Stimulated activated memory B cell treated with anti-CD40 and anti-IgM and Interleukin-4, amounts not matched to agents 10 μg/mL and 1 μg/mL and 100 μg/mL, for 72 hours (primary cell): ENCODE measurements around the gene TNFRSF25.

ENCODE experiments used
- ATAC-seq: fragments of 150-1000 bp; cut with Tn5 transposase; 2 replicates; pipeline ENCODE4 v1.10.0; 2021
- H3K27ac Mint-ChIP-seq: one replicate; pipeline ENCODE4 v1.8.0; 2022; ENCODE audit warnings: mild to moderate bottlenecking, mixed read lengths
- H3K27me3 Mint-ChIP-seq: one replicate; pipeline ENCODE4 v1.8.0; 2022; ENCODE audit warnings: mixed read lengths
- H3K36me3 Mint-ChIP-seq: one replicate; pipeline ENCODE4 v1.8.0; 2022; ENCODE audit warnings: mixed read lengths
- H3K4me1 Mint-ChIP-seq: one replicate; pipeline ENCODE4 v1.8.0; 2022; ENCODE audit warnings: mixed read lengths
- H3K4me3 Mint-ChIP-seq: one replicate; pipeline ENCODE4 v1.8.0; 2022; ENCODE audit warnings: mild to moderate bottlenecking, moderate library complexity, mixed read lengths
- H3K9me3 Mint-ChIP-seq: one replicate; pipeline ENCODE4 v1.8.0; 2022; ENCODE audit warnings: mixed read lengths

Gene TNFRSF25

DNA sequence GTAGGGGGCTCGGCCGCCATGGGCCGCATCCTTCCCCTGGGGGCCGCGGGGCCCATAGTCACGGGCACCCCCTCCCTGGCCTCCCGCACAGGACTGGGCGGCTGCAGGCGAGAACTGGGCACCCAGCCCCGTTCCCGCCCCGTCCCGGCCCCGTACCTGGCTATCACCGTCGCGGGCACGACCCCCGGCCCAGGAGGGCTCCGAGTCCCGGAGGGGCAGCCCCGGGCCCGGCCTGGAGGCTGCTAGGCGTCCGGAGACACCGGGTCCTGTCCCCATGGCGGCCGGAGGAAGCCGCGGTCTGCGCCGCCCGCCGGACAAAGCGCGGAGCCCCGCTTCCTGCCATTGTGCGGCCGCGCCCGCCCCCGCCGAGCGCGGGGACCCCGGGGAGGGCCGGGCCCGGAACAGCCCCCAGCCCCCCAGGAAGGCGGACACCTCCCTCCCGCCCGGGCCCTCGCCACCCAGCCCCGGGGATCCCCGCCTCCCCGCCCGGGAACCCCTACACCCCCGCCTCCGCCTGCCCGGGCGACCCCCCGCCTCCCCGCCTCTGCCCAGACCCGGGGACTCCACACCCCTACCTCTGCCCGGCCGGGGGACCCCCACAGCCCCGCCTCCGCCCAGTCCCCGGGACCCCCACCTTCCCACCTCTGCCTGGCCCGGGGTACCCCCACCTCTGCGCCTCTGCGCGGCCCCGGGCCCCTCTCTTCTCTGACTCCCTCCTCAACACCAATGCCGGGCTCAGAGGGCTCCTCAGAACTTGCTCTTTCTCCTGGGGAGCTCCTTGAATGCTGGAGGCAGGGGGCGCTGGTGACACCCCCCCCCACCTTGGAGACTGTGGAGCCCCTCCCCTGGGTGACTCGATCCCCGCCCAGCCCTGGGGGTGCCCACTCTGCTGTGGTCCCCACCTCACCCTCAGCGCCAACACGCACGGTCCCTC, 19.5 kb upstream of the TNFRSF25 start:
- H3K4me1 Mint-ChIP-seq = peaks cover 21% of the 10 kb centered on the region
- no peaks in the 10 kb centered on the region for H3K36me3 Mint-ChIP-seq
- peak overlapping the region; percentile 56 for H3K4me3 Mint-ChIP-seq
- peak overlapping the region; percentile 17 for H3K27ac Mint-ChIP-seq
- peaks cover 64% of the 10 kb centered on the region for H3K27me3 Mint-ChIP-seq
- ATAC-seq = peak; percentile 62
- H3K9me3 Mint-ChIP-seq = no peaks in the 10 kb centered on the region

DNA sequence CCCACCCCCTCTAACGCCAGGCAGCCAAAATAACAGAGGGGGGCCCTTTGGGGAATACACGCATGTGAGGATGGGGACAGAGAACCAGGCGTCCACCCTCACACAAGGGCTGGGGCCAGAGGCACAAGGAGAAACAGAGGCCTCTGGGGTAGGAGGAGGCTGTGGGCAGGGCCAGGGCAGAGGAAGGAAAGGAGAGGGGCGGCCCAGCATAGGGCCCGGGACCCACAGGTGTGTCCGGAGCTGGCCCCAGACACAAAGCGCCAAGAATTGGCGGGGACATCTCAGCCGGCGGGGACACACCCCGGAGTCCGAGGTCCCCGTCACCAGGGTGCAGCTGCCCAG, 18.8 kb upstream of the TNFRSF25 start:
- peaks cover 64% of the 10 kb centered on the region for H3K27me3 Mint-ChIP-seq

DNA sequence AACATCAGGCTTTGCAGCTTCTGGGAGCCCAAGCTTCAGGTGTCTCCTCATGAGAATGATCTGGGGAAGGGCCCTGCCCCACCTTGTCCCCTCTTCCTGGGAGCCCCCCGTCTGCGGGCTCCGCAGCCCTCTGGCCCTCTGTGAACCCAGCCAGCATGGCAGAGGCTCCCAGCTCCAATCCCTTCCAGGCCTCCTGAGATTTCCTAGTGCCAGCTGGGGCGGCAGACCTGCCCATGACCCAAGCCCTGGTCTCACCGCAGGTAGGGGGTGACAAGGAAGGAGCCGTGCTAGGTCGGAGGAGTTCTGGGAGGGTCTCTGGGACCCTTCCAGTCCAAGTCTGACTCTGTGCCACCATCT, 17.8 kb upstream of the TNFRSF25 start:
- H3K4me3 Mint-ChIP-seq = no peak overlapping the region

More for the DNA sequence above, 18.8 kb upstream of the TNFRSF25 start:
- no peak for ATAC-seq
- Mint-ChIP-seq H3K4me3 (no peak overlapping the region), H3K27ac (no peak overlapping the region), H3K36me3 (no peaks in the 10 kb centered on the region), H3K4me1 (peaks cover 16% of the 10 kb centered on the region), H3K9me3 (no peaks in the 10 kb centered on the region)

DNA sequence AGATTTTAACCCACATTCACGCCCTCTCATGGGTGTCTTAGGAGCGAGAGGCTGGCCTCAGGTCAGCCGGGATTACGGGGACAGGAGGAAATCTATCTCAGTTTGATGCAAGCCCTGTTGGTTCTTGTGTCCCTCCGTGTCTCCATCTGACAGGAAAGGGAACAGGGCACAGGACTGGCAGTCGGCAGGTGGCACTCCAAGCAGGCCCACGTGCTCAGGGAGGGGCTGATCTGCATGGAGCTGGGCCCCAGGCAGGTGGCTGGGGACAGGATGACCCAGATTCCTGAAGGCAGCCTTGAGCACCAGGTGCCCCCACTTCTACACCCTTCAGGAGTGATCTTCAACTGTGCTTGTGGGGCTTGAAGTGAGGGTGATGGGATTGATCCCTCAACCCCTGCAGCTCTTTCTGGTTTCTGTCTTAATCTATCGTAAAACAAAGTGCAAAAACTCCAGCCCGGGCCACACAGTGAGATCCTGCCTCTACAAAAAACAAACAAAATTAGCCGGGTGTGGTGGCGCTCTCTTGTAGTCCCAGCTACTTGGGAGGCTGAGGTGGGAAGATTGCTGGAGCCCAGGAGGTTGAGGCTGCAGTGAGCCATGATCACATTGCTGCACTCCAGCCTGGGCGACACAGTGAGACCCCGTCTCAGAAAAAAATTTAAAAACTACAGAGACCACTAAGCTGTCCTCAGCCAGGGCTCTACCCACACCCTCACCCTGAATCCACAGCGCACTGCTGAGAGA, 17.2 kb upstream of the TNFRSF25 start:
- H3K27ac Mint-ChIP-seq = no peak overlapping the region
- peaks cover 13% of the 10 kb centered on the region for H3K4me1 Mint-ChIP-seq
- no peaks in the 10 kb centered on the region for H3K36me3 Mint-ChIP-seq
- H3K4me3 Mint-ChIP-seq = no peak overlapping the region
- ATAC-seq = no peak
- no peaks in the 10 kb centered on the region for H3K9me3 Mint-ChIP-seq
- H3K27me3 Mint-ChIP-seq = peaks cover 64% of the 10 kb centered on the region

More for the DNA sequence above, 17.8 kb upstream of the TNFRSF25 start:
- Mint-ChIP-seq H3K27me3 (peaks cover 64% of the 10 kb centered on the region), H3K4me1 (peaks cover 13% of the 10 kb centered on the region), H3K36me3 (no peaks in the 10 kb centered on the region), H3K9me3 (no peaks in the 10 kb centered on the region), H3K27ac (no peak overlapping the region)
- ATAC-seq = no peak

DNA sequence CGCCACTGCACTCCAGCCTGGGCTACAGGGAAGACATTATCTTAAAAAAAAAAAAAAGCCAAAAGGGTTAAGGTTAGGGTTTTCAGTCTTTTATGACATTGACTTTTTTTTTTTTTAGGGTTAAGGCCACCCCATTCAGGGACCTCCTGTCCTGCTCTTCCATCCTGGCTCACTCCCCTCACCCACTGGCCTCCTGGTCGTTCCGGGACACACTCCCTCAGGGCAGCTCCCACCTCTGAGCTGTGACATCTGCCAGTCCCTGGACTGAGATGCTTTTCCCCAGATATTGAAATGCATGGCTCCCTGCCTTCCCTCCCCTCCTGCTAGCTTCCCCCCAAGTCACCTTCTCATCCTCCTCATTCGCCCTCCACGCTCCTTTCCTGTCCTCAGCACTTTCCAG, 15.8 kb upstream of the TNFRSF25 start:
- Mint-ChIP-seq H3K4me3 (no peak overlapping the region), H3K27me3 (peaks cover 55% of the 10 kb centered on the region), H3K27ac (no peak overlapping the region), H3K36me3 (no peaks in the 10 kb centered on the region), H3K4me1 (peaks cover 13% of the 10 kb centered on the region), H3K9me3 (no peaks in the 10 kb centered on the region)
- ATAC-seq = no peak

DNA sequence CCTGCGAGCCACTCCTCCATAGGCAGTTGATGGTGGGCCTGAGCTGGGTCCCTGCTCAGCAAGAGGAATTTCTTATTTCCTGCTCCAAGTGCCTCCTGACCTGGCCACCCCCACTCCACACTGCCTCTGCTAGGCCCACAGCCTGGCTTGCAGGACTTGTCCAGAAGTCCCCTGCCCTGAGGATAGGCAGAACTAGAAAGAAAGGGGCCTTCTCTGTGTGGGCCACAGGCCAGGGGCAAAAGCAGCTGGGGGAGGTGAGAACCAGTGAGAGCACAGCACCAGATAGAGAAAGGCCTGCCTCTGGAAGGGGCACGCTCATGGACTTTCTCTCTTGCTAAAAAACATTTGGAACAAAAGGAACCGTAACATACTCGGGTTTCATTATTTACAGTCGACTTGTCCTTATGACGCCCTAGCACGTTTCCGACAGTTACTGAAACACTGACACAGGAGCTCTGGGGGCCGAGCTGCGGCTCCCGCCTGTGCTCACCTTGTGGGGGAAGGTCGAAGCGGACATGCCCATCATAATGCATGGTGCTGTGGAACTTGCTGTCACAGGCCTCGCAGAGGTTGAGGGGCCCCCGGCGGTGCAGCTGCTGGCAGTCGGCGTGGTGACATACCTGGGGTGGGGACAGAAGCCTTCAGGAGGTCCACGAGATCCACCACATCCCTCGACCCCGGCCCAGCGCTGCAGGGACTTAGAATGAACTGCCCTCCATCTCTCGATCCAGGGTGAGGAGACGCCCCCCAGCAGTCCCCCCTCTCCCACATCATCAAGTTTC, 11.3 kb upstream of the TNFRSF25 start:
- H3K27me3 Mint-ChIP-seq = peaks cover 31% of the 10 kb centered on the region
- H3K9me3 Mint-ChIP-seq = no peaks in the 10 kb centered on the region
- ATAC-seq = no peak
- H3K4me3 Mint-ChIP-seq = no peak overlapping the region
- H3K36me3 Mint-ChIP-seq = no peaks in the 10 kb centered on the region
- no peak overlapping the region for H3K27ac Mint-ChIP-seq
- peaks cover 11% of the 10 kb centered on the region for H3K4me1 Mint-ChIP-seq

DNA sequence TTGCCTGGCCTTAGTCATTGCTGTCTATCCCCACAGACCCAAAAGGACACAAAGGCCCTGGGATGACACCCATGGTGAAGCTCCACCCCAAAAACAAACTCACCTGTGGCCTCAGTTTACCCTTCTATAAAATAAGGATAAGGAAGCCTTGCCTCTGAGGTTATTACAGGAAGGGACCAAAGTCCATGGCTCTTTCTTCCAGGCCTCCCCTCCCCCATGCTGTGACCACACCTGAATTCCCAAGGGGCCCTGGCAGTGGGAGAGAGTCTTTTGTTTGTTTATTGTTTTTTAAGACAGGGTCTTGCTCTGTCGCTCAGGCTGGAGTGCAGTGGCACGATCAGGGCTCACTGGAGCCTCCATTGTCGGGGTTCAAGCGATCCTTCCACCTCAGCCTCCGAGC, 10.5 kb upstream of the TNFRSF25 start:
- peaks cover 11% of the 10 kb centered on the region for H3K4me1 Mint-ChIP-seq
- H3K27ac Mint-ChIP-seq = no peak overlapping the region
- H3K36me3 Mint-ChIP-seq = no peaks in the 10 kb centered on the region
- peaks cover 23% of the 10 kb centered on the region for H3K27me3 Mint-ChIP-seq
- no peaks in the 10 kb centered on the region for H3K9me3 Mint-ChIP-seq
- no peak overlapping the region for H3K4me3 Mint-ChIP-seq
- ATAC-seq = no peak

DNA sequence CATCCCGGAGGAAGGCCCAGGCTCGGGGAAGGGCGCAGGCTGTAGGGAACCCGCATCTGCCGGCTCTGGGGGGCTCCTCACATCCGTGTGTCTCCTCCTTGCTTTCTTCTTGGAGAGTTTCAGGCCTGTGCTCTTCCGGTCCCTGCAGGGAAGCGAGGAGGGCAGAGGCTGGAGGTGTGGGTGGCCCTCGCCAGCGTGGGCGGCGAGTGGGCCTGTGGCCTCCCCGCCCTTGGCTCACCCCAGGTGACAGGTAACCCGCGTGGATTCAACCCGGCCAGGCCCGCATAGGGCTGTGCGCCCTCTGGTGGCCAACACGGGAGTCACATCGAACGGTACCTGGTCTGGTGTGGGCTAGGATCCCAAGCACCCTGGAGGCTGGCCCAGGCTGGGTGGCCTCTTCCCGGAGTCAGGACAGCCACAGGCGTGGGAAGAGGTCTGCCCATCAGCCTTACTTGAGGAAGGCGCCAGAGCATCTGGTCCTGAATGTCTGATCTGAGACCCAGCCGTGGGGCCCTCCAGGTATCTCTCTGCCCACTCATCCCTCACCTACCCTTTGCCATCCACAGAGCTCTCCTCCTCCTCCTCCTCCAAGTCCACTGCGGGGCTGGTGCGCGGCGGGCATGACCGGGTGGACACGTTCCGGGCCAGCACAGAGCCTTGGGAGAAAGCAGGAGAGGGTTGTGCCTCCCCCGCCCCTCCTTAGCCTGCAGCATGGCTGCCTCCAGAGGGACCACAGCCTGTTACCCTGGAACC, 9.6 kb upstream of the TNFRSF25 start:
- peak; percentile 74 for ATAC-seq
- Mint-ChIP-seq H3K27me3 (peaks cover 14% of the 10 kb centered on the region), H3K36me3 (no peaks in the 10 kb centered on the region), H3K9me3 (no peaks in the 10 kb centered on the region), H3K4me1 (peaks cover 11% of the 10 kb centered on the region), H3K27ac (no peak overlapping the region), H3K4me3 (no peak overlapping the region)

DNA sequence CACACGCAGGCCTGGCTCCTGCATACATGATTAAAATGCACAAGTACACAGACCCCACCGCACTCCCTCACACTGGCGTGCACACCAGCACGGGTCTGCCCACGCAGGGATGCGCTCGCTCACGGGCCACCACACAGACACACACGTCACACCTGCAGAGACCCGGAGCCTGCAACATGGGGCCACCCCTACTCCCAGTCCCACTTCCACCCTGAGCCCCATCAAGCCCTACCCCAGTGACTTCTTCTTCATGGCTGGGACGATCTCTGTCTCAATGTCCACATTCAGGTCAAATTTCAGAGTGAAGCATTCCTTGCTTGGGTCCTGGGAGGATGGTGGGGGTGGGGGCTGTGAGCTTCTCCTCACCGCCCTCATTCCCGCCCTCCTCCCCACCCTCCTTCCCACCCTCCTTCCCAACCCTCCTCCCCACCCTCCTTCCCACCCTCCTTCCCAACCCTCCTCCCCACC, 8.9 kb upstream of the TNFRSF25 start:
- no peaks in the 10 kb centered on the region for H3K36me3 Mint-ChIP-seq
- ATAC-seq = no peak
- peaks cover 11% of the 10 kb centered on the region for H3K4me1 Mint-ChIP-seq
- no peak overlapping the region for H3K27ac Mint-ChIP-seq
- H3K9me3 Mint-ChIP-seq = no peaks in the 10 kb centered on the region
- H3K4me3 Mint-ChIP-seq = no peak overlapping the region
- H3K27me3 Mint-ChIP-seq = peaks cover 13% of the 10 kb centered on the region

DNA sequence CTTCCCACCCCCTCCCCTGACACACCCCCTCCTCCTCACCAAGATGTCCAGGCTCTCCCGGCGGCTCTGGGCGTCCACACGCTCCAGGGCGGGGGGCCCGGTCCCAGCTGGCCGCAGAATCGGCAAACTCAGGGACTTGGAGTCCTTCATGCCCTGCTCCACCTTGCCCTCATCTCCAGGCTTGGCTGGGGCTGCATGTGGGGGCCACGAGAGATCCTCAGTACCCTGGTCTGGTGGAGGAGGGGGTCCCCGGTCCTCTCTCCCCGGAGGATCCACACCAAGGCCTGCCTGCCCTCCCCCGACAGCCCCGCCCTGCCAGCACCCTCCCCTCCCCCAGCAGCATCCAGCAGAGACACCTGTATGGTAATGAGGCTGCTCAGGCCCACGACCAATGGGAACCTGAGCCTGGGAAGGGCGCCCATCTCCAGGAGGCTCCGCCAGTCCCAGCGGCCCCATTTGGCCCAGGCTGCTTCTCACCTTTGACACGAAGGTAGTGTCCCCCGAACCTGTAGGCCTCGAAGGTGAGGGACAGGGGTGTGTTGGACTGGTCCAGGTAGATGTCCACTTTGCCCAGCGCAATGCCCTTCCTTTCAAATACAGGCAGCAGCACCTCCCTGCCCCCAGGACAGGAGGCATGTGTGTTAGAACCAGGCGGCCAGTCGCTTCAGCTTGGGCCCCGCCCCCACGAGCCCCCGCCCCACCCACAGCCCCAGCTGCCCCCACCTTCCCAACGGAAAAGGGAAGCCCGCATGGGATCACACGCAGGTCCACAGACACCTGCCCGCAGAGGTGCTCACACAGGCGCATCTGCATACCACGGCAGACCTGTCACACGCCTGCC, 8.2 kb upstream of the TNFRSF25 start:
- peaks cover 11% of the 10 kb centered on the region for H3K4me1 Mint-ChIP-seq
- H3K36me3 Mint-ChIP-seq = no peaks in the 10 kb centered on the region
- H3K27me3 Mint-ChIP-seq = peaks cover 13% of the 10 kb centered on the region
- no peak overlapping the region for H3K27ac Mint-ChIP-seq
- H3K9me3 Mint-ChIP-seq = no peaks in the 10 kb centered on the region
- no peak overlapping the region for H3K4me3 Mint-ChIP-seq
- ATAC-seq = no peak

DNA sequence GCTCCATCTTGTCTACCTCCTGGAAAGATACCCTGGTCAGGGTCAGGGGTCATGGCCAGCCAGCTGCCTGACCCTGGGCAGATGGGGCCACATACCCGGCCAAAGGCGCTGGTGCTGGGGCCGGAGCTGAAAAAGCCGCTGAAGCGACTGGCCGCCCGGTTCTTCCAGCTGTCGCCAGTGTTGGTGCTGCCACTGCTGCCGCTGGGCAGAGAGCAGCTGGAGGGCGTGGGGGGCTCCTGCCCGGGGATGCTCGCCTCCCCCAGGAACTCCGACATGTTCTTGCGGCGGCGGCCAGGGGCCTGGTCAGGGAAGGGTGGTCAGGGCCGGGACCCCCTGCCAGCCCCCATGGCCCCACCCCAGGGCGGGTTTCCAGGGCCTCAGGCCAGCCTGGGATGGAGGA, 7.2 kb upstream of the TNFRSF25 start:
- Mint-ChIP-seq H3K9me3 (no peaks in the 10 kb centered on the region), H3K27ac (no peak overlapping the region), H3K4me3 (no peak overlapping the region), H3K36me3 (no peaks in the 10 kb centered on the region), H3K4me1 (peaks cover 11% of the 10 kb centered on the region), H3K27me3 (peaks cover 13% of the 10 kb centered on the region)
- no peak for ATAC-seq

DNA sequence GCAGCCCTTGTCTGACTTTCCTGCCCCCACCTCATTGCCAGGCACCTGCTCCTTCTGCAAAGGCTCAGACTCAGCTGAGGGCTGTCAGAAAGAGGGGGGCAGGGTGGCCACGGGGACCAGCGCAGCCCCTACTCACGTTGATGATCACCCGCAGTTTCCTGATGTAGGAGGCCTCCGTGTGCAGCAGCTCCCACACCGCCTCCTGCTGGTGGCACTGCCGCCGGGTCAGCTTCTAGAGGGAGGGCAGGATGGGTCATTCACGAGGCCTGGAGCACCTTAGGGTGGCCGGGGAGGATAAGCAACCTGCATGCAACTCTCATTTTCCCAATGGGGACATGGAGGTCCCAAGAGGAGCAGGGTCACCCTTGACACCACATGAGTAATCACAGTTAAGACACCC, 6.4 kb upstream of the TNFRSF25 start:
- no peak for ATAC-seq
- no peaks in the 10 kb centered on the region for H3K36me3 Mint-ChIP-seq

DNA sequence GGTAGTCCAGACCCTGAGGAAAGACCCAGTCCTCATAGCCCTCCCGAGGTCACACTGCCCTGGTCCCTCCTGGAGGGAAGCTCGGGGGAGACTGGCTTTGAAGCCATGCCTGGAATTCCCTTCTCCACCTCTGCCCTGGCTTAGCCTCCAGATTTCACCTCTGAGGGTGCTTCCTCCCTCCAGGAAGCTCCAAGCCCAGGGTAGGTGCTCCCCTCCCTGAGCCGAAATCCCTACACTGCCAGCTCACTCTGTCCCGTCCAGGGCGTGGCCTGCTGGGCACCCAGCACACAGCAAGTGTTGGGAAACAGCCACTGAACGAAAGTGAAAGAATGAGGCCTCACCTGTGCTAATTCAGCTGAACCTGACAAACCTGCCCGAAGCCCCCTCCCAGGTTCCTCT, 6.0 kb upstream of the TNFRSF25 start:
- Mint-ChIP-seq H3K36me3 (no peaks in the 10 kb centered on the region), H3K4me1 (peaks cover 11% of the 10 kb centered on the region), H3K4me3 (no peak overlapping the region), H3K9me3 (no peaks in the 10 kb centered on the region), H3K27me3 (peaks cover 24% of the 10 kb centered on the region), H3K27ac (no peak overlapping the region)
- no peak for ATAC-seq

More for the DNA sequence above, 6.4 kb upstream of the TNFRSF25 start:
- peaks cover 20% of the 10 kb centered on the region for H3K27me3 Mint-ChIP-seq
- no peaks in the 10 kb centered on the region for H3K9me3 Mint-ChIP-seq
- no peak overlapping the region for H3K4me3 Mint-ChIP-seq
- H3K4me1 Mint-ChIP-seq = peaks cover 11% of the 10 kb centered on the region
- no peak overlapping the region for H3K27ac Mint-ChIP-seq
